HPDE6-E6E7 (cell line): ENCODE results near the gene KATNBL1.

Source experiments
- DNase-seq: peaks from one replicate; pipeline ENCODE4 v3.0.0; 2011; ENCODE audit warnings: missing footprints; ENCODE audit errors: extremely low spot score

The KATNBL1 gene

GRCh38 chr15:34114739-34115138 lies 95.2 kb downstream of the KATNBL1 start:
- DNase-seq = no peak

- no peak for DNase-seq
Measured at GRCh38 chr15:34114215-34114614, 95.7 kb downstream of the KATNBL1 start.

- DNase-seq = no peak
Measured at GRCh38 chr15:34111488-34111887, 98.4 kb downstream of the KATNBL1 start.

- DNase-seq = peak; percentile 10
Measured at GRCh38 chr15:34109797-34110663, 99.9 kb downstream of the KATNBL1 start.

- DNase-seq = no peak
Measured at GRCh38 chr15:34107315-34107714, 102.6 kb downstream of the KATNBL1 start.

GRCh38 chr15:34106423-34106822 lies 103.5 kb downstream of the KATNBL1 start:
- DNase-seq = no peak

GRCh38 chr15:34102175-34102925 lies 107.5 kb downstream of the KATNBL1 start:
- no peak for DNase-seq

- DNase-seq = peak; percentile 97
Measured at GRCh38 chr15:34101366-34102174, 108.3 kb downstream of the KATNBL1 start, which contains the start of the genes EMC7 and PGBD4. Gene EMC7, minus strand, starts transcription at chr15:34101862. Its CDS starts 23 bp downstream, at chr15:34101839. Gene PGBD4, plus strand, starts transcription at chr15:34102083. Its CDS starts 449 bp downstream, at chr15:34102532.

GRCh38 chr15:34099914-34100313 lies 110.0 kb downstream of the KATNBL1 start:
- DNase-seq = no peak
